HG03571 (cell line): ENCODE measurements around the gene BCL2L14.
"Not testable (repeated sequence)": the region's sequence is repeated elsewhere in the genome, so short reads cannot be mapped to it uniquely, and the experiment has no call there.

Source experiments
- ATAC-seq: cut with Tn5 transposase; IDR thresholded peaks from one replicate; pipeline ENCODE4 v1.9.1; 2021; ENCODE audit not compliant: unreplicated experiment

The BCL2L14 gene

DNA sequence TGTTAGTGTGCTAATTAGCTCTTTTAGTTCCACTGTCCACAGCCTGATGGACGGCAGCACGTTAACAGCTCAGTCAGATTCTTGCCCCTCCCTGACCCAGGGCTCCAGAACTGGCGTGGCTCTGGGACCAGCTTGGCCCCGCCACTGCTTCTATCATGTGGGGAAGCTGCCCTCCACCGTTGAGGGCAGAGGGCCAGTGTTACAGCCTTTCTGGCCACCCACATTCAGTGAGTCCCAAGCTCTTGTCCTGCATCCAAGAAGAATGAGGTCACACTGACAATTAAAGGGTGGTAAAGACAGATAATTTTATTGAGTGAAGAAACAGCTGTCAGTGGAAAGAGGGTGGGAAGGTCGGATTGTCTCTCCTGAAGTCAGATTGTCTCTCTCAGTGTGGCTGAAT lies 36.9 kb downstream of the BCL2L14 start:
- no peak for ATAC-seq

DNA sequence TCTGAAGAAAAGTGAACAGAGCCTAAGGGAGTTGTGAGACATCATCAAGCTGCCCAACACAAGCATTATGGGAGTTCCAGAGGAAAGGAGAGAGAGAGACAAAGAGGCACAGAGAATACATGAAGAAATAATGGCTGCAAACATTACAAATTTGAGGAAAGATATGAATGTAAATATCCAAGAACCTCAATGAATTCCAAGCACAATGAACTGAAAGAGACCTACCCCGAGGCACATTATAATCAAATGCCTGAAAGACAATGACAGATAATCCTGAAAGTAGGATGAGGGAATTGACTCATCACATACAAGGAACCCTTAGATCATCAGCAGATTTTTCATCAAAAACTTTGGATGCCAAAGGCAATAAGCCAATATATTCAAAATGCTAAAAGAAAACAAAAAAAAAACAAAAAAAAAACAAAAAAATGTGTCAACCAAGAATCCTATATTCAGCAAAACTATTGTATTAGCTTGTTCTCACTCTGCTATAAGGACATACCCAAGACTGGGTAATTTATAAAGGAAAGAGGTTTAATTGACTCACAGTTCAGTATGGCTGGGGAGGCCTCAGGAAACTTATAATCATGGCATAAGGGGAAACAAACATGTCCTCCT lies 37.8 kb downstream of the BCL2L14 start:
- no peak for ATAC-seq

DNA sequence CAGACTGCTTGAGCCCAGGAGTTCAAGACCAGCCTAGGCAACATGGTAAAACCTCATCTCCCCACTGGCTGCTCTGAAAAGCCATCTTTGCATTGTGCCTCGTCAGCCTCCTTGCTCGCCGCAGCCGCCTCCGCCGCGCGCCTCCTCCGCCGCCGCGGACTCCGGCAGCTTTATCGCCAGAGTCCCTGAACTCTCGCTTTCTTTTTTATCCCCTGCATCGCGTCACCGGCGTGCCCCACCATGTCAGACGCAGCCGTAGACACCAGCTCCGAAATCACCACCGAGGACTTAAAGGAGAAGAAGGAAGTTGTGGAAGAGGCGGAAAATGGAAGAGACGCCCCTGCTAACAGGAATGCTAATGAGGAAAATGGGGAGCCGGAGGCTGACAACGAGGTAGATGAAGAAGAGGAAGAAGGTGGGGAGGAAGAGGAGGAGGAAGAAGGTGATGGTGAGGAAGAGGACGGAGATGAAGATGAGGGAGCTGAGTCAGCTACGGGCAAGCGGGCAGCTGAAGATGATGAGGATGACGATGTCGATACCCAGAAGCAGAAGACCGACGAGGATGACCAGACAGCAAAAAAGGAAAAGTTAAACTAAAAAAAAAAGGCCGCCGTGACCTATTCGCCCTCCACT lies 40.3 kb downstream of the BCL2L14 start:
- ATAC-seq = not testable (repeated sequence)

DNA sequence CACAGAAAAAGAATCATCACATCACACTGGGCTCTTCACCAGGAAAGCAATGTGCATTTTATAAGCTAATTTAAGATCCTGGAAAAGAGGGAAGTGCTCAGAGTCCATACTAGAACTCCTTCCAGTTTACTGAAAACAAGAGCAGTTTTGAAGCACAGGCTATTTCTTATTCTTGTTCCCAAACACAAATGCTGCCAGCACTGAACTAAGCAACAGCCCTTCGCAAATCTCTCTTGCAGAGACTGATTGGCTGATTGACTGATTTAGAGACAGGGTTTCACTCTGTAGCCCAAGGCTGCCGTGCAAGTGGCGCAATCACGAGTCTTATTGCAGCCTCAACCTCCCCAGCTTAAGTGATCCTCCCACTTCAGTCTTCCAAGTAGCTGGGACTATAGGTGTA lies 44.8 kb downstream of the BCL2L14 start:
- ATAC-seq = no peak

DNA sequence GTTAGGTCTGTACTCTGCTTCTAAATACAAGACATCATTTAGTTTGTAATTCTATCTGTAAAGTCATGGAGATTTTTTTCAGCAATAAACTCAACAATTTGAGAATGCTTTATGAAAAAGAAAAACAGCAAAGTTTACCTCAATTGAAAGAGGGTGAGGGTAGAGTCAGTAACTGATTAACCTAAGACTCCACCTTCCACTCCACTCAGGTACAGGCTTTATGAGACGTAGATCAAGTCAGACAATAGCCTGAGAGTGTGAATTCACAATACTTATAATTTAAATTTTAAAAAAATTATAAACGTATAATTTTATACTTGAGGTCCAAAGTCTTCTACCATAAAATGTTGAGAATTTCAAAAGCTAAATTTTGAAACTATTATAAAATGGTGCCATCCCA lies 45.9 kb downstream of the BCL2L14 start:
- no peak for ATAC-seq

DNA sequence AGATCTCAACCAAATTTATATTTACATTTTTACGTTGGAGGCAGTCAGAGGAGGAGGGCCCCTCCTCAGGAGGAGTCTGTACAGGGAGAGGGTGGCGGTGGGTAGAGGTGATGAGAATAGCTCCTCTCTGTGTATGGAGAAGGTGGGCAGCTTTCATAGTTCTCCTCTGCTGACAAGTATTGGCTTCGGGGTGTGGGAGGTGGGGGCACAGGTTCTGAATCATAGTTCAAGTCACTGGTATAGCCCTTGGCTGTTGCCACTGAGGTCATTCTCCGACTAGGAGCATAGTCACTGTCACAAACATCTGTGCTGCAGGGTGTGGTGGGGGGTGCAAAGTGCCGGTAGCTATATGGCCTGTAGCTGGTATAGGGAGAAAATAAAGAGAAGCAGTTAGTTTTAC lies 50.3 kb downstream of the BCL2L14 start:
- no peak for ATAC-seq

DNA sequence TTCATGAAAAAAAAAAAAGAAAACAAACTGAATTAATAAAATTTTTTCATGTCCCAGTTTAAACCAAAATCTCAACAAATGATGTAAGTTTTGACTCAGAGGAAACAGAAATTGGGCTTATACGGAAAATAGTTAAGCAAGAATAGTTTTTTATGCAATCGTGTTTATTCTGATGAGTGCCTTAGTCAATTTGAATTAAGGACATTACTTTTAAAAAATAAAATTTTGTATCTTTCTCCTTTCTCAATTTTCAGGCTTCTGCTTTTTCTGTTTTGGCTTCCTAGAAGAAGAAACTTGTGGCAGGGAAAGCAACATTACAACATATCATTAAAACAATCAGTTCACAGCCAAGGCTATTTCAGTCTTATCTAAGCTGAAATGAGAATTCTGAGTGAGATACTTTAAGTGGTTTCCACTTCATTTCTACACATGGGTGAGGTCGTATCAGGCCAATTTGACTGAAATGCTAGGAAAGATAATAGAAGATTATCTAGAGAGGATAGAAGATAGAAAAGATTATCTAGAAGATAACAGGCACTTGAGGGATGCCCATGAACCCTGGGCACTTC lies 52.4 kb downstream of the BCL2L14 start:
- ATAC-seq = no peak

DNA sequence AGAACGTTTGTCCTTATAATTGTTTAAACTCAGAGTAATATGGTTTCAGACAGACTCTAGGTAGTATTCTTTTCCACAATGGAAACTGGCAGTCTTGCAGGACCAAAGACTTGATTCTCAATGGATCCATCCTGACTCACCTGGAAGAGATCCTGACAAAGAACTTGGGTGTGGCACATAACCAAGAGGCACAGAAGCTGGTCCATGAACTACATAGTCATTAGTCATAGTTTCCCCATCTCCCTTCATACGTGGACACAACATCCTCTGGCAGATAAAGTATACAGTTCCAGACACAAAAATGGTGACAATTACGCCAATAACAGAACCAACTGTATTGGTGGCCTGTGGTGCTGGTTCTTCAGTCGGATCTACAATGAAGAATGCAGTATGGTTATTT lies 55.8 kb downstream of the BCL2L14 start:
- ATAC-seq = no peak

DNA sequence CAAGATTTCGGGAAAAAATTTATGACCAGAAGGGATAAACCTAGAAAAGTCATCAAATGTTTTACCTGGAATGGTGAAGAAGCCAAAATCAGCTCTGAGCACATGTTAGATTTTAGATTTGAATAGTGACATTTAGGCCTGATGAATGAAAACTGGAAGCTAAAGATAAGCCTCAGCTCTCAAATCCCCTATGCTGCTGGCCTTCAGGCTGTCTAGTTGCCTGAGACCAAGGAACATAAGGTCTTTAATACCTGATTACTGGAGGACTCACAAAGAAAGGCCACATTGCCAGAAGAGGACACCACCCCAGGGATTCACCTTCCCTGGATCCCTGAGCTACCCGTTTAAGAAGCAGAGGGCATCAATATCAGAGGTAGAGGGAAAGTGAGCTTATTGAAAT lies 56.6 kb downstream of the BCL2L14 start:
- no peak for ATAC-seq

DNA sequence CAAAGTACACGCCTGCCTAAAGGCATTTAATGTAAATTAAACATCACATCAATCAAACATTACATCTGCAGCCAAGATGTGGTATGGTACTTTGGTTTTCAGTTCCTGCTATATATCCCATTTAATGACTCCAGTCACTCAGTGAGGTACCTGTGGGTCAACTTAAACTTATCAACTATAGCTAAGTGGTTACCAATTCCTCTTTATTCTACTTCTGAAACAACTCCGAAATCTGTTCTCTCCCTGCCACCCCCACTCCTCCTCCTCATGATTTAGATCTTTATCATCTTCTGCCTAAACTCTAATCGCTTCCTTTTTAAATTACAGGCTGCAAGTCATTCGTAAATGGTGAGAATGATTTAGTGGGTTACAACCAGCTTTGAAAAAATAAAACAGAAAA lies 57.9 kb downstream of the BCL2L14 start:
- ATAC-seq = no peak

DNA sequence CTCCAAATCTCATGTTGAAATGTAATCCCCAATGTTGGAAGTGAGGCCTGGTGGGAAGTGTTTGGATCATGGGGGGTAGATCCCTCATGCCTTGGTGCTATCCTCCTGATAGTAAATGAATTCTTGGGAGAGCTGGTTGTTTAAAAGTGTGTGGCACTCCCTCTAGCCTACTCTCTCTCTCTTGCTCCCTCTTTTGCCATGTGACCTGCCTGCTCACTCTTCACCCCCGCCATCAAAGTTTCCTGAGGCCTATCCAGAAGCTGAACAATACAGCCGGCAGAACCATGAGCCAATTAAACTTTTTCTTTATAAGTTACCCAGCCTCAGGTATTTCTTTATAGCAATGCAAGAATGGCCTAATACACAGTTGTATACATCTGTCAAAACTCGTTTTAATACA lies 62.5 kb downstream of the BCL2L14 start:
- ATAC-seq = no peak

DNA sequence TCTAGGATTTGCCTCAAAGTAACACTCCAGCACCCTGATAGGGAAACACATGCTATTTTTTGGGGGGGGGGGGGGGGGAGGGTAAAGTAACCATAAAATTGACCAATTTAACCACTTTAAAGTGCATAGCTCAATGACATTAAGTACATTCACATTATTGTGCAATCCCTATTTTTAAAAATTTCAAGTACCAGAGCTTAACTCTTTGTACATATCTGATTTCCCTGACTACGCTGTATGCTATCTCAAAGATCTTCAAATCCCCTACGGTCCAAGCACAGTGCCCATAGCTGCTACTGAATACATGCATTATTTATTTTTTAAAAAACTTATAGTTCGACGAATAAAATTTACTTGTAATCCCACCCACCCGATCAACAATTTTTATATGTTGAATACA lies 63.0 kb downstream of the BCL2L14 start:
- ATAC-seq = no peak

DNA sequence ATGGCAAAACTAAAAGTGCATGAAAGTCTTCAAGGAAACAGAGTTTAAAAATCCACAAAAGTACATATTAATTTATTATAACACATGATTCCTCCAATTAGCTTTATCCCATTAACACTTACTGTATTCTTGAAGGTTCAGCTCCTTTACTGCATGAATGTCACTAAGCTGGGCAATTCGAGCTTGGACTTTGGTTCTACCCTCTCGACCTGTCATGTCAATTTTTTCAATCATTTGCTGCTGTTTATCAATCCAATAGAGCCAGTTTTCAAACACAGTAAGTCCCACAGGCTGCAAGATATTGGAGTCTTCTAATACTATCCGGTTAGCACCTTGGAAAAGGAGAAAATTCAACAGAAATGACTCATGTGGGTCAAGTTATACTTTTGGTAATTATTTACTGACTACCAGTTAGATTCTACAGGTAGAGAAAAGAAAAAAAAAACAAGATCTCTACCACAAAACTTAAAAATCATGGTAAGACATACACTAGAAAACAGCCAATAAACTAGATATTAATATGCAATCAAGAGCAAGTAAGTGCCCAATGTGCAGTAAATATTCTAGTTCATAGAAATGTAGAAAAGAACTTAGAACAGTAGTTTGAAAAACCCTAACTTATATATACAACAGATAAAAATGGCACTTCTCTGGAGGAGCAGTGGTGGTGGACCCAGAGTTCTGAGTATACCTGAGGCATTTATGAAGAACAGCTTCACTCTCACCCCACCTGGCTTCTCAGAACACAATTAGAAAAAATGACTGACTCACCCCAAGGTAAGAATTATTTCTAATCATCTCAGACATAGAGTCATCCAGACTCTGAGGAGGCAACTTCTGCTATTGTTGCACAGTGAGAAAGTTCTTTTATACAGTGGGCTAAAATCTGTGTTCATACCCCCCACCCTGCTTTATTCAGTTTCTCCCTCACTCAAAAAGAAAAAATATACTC lies 67.7 kb downstream of the BCL2L14 start:
- no peak for ATAC-seq

DNA sequence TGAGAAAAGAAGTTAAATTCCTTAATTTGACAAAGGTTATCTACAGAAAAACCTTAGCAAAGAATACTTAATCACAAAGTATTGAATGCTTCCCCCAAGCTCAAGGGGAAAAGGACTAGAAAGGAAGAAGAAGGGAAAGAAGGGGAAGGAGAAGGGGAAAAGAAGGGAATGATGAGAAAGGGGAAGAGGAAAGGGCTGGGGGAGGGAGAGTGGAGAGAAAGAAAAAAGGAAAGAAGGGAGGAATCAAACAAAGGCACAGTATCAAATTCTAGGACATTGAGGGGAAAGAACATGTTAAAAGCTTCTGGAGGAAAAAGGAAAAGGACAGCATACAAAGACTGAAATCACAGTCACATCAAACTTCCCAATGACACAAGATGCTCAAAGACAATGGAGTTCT lies 70.3 kb downstream of the BCL2L14 start:
- no peak for ATAC-seq

DNA sequence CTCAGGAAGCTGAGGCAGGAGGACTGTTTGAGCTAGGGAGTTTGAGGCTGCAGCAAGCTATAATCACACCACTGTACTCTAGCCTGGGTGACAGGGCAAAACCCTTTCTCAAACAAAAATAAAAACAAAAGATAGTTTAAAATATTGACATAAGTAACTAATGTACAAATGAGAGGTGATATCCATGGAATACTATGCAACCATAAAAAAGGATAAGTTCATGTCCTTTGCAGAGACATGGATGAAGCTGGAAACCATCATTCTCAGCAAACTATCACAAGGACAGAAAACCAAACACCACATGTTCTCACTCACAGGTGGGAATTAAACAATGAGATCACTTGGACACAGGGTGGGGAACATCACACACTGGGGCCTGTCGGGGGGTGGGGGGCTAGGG lies 73.8 kb downstream of the BCL2L14 start:
- not testable (repeated sequence) for ATAC-seq

DNA sequence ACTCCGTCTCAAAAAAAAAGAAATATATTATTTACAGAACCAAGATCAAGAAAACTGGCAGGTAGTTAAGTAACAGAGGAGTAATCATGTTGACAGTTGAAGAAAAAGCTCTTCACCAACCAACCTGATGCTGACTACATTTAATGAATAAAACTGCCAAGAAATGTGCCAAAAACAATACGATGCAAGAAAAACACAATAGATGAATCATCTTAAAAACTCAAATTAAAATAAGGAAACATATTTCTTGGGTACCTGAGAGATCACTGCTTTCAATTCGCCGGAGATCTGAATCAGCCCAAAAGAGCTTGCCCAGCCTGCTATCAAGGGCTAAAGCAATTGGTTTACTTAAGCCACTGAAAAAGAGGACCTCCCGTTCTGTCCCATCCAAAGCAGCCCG lies 76.4 kb downstream of the BCL2L14 start:
- no peak for ATAC-seq
